Measurements from ENCODE around the gene ANTXRL.

Gene ANTXRL

DNA sequence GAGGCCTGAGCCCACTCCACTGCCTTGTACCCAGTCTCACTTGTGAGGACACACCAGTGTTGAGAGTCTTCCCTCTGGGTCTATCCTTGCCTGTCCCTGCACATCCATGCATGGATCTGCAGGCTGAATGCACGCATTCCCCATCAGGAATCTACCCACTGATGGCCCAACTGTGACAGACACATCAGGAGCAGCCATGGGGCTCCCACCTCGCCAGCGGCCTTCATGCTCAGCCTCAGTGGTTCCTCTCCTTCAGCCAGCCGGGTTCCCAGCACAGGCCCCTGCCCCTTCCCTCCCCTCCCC, 21.3 kb downstream of the ANTXRL start:
- no peak for DNase-seq (ENCODE audit: low read depth)

DNA sequence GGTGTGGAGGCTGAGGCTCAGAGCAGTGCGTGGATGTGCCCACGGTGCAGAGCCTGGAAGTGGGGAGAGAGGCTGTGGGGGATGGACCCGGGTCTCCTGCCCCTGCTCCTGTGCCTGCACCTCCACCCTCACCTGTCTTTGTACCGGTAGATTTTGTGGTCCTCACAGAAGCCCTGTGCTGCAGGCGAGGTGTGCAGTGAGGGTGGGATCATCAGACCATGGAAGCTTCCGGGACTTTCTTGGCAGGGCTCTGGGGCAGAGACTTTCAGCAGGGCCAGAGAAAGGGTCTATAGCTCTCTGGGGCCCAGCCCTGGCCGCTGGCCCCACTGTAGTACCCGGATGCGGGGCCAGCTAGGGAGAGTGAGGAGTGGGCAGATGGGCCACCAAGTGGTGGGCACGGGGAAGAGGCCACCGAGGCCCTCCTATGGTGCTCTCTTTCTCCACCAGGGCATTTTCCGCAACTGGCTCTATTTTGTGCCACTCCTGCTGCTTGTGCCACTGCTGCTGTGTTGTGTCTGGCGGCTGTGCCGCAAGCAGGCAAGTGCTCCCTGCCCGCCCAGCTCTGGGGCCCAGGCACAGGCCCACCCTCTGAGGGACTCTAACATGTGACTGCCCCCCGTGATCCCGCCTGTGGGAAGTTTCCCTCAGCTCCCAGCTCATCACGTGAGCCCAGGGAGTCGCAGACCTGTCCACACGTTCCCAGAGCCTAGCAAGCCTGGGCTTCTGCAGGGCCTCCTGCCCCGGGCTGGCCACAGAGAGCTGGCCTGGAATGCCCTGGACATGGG, 22.1 kb downstream of the ANTXRL start:
- no peak for DNase-seq (ENCODE audit: low read depth)

DNA sequence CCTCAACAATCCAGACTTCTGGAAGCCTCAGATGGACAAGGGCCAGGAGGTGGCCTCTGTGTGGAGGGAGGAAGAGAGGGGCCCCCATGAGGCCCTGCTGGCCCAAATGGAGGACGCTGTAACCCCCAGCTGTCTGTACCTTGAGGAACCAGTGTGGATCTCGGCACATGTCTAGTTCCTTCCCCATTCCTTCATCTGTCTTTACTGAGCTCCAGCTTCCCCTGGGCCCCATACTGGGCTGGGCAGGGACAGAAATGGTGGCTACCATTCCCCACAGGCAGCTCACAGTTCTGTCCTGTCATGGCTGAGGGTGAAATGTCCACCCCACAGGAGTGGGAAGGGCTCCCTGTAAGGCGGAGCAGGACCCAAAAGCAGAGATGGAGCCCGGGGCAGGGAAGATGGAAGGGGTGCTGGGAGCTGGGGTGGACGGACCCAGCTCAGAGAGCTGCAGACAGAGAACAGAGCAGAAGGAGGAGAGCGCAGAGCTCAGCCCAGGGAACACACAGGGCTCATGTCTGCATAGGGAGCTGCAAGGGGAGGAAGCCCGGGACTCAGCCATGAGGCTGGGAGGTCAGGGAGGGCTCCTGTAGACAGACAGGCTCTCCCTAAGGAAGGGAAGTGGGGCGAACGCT, 22.8 kb downstream of the ANTXRL start:
- DNase-seq (ENCODE audit: low read depth): no peak

DNA sequence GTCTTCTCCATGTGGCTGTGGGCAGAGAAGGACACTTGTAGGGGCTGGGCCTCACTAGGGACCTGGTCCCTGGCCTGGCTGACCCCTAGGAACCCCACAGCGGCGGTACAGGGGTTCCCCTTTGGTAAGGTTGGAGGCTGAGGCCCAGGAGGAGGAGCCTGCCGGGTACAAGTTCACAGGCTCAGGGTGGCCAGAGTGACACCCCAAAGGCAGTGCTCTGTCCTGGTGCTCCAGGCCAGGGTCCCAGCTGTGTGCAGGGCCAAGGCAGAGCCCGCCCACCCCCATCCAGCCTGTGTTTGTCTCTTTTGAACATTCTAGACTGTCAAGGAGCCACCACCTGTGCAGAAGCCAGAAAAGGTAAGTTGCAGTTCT, 23.3 kb downstream of the ANTXRL start:
- DNase-seq (ENCODE audit: low read depth): no peak

DNA sequence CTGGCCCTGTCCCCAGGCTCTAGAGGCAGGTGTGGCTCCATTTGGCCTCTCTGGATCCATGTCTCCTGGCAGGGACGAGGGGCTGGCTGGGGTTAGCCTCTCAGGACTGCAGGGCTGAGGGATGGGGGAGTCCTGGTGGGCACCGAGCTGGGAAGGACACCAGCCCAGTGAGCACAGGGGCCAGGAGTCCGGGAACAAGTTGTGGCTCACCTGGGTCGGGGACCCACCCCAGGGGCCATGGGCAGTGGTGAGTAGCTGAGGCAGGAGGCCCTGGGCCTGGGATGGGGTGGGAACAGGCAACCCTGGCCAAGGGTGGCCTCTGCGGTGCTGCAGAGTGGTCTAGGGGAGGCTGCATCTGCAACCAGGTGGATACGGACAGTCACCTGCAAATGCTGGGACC, 24.1 kb downstream of the ANTXRL start:
- no peak for DNase-seq (ENCODE audit: low read depth)

DNA sequence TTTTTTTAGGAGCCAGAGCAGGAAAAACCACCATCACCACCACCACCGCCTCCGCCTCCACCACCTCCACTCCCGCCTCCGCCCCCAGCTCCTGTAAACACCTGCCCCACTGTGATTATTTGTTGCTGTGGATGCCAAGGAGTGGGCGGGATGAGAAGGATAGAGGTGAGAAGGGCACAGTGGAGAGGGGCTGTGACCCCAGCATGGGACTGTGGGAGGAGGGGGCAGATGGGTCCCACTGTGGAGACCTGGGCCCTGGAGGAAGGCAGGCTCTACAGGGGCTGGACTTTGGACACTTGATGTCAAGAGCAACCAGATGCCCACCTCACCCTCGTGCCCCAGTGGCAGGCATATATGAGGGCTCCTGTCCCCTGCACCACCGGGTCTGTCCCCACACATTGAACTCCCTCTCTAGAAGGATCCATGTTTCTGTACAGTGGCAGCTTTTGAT, 24.7 kb downstream of the ANTXRL start:
- no peak for DNase-seq (ENCODE audit: low read depth)

DNA sequence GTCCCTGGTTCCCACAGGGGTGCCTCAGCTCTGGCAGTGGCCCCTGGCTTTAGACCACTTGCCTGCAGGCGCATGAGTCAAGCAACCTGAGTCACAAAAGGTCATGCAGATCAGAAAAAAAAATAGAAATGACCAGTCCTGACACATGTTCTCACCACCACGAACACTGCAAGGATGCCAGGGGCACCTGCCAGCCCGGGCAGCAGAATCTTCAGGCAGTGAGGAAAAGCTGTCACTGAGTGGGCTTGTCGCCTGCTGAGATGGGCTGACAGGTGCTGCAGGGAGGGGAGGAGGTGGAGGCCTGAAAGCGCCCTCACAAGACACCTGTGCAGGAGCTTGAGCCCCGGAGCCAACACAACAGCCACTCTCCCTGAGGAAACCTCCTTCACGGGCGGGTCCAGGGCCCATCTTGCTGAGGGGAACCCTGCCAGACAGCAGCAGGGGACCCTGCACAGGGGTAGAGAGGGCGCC, 25.2 kb downstream of the ANTXRL start:
- DNase-seq (ENCODE audit: low read depth): peak; percentile 1

DNA sequence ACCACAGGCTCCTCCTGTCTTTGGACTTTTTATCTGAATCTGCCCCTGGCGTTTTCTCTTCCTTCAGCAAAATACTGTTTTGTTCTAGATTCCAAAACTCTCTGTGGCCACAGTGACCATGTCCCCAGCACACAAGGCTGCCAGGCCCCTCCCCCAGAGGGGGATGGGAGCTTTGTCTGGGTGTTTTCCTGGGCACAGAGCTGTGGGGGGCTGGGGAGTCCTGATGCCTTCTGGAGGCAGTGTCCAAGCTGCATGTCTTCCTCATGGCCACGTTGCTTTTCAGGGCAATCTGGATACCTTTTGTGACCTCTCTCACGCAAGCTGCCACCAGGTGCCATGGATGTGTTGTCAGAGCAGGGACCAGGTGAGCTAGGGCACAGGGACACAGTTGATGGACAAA, 26.2 kb downstream of the ANTXRL start:
- no peak for DNase-seq (ENCODE audit: low read depth)

DNA sequence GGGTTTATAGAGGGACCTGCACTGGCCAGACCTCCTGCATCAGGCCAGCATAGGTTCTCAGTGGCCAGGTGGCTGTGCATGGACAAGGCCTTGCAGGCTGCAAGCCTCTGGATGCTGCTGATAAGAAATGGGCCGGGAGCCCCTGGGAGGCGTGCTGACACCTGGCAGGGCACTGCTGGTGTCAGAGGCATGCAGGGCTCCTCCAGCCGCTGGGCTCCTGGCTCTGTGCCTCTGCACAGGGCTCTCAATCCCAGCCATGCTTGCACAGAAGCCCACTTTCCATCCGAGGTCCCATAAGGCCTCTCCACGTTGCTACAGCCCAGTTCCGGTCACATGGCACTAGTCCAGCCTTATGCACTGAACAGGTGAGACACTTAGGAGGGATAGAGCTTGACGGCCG, 27.3 kb downstream of the ANTXRL start:
- no peak for DNase-seq (ENCODE audit: low read depth)

DNA sequence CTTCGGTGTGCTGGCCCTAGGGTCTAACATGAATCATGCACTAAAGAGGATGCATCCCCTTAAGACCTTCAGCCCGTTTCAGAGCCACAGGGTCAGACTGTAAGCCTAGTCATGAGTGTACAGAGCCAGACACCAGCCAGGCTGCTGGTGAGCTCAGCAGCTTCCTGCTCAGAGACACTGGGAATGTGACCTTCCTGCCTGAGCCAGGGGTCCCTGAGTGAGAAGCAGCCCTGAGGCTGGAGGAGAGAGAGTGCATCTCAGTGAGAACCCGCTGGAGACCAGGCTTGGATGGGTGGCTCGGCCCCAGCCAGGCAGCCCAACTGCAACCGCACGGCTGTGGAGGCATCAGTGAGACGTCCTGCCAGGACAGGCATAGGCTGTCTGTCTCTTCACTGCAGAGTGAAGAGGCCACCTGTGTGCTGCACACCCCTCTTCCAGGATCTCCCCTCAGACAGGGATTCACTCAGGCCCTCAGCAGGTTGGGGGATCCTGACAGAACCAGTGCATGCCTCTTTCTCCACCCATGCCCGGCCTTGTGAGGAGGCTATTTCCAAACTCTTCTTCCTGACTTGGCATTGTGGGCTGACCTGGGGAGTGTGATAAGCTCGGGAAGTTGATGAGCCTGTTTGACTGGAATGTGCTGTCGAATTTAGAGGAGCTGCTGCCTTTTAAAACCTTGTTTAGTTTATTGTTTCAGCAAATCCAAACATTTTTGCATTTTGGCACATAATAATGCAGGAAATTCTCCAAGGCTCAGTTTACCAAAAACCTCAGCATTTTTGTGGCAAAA, 28.5 kb downstream of the ANTXRL start:
- peak; percentile 2 for DNase-seq (ENCODE audit: low read depth)

DNA sequence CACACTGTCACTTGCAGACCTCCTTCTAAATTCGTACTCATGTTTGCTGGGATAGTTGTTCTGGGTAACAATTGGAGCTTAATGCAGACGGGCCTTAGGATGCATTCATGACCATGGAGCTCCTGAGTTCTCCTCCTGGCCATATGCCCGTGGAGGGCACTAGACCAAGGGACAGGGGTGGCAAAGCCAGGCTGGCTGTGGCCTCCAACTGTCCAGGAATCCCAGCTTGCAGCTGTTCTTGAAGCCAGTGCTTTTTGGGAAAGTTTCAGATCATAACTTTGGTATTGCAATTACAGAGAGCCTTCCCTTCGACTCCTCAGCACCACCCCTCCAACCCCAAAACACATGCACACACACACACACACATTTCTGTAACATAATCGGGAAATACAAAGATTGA, 30.6 kb downstream of the ANTXRL start:
- DNase-seq (ENCODE audit: low read depth): no peak

DNA sequence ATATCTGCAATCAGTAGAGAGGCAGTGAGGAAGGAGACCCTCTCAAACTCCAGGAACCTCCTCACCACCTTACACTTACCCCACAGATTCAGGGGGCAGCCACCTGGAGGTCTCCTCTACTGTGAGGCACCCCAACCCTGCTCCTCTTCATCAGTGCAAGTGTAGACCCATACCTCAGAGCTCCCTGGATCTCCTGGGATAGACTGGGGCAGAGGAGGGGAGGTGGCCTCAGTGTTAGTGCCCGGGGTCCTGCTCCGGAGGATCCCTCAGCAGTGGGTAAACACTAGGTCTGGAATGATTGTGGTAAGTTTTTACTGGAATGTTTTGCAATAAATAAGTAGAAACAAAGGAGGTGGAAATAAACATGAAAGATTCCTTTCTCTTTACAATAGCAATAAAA, 31.1 kb downstream of the ANTXRL start:
- DNase-seq (ENCODE audit: low read depth): no peak

DNA sequence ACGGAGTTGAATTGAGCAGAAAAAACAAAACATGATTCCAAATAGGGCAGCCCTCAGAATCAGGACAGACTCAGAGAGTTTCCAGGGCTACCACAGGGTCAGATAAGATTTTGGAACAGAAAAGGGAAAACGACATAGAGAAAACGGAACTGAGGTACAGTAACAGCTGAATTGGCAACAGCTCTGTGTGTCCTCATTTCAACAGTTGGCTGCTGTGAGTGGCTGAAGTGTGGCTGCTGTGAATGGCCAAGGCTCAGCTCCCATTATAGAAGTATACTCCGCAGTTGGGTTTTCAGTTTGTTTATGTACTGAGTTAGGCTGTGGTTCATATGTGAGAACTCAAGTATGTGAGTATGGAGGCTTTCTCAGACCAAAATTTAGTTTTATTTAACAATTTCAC, 32.0 kb downstream of the ANTXRL start:
- DNase-seq (ENCODE audit: low read depth): no peak

DNA sequence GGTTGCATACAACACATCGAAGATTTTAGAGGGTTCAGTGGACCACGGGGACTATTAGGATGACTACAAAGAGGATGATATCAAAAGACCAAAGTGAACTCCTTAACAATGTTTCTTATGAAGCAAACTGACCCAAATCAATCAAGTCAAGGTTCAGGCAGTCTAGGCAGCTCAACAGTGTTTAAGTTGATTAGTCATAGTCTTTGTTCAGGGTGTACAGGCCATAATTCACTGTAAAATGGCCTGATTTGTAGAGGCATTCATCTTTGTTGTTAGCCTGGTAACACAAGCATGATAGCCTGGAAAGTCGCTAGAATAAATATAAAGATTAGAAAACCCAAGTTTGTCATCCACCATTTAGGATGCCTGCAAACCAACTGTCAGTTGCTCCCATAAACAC, 32.6 kb downstream of the ANTXRL start:
- DNase-seq (ENCODE audit: low read depth): no peak

DNA sequence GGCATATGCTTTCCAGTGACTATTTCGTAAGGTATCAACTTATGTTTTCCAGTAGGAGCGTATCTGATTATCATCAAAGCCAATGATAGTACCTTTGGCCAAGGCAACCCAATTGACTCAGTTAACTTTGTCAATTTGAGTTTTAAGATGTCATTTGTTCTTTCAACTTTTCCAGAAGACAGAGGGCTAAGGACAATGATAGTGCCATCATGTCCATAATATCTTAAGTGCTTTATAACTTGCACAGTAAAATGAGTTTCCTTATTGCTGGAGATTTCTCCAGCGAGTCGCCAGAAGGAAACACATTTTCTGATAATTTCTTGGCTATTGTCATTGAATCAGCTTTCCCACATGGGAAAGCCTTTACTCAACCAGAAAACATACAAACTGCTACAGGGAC, 35.0 kb downstream of the ANTXRL start:
- DNase-seq (ENCODE audit: low read depth): no peak

DNA sequence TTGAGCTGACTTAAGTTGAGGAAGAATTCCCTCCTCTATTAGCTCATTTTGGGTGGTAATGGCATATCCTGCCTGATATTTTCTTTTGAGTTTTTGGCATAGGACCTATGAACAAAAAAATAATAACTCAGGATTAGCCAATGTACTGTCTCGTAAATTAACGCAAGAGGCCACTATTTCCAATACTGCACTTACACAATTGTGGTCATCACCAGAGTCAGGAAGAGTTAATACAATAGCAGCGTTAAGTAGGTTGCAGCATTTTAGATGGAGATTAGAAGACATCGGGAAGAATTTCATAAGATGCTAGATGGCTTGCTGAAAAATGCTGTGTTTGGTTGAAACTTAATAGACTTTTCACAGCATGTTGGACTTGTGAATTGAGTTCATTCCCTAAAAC, 36.4 kb downstream of the ANTXRL start:
- DNase-seq (ENCODE audit: low read depth): no peak

DNA sequence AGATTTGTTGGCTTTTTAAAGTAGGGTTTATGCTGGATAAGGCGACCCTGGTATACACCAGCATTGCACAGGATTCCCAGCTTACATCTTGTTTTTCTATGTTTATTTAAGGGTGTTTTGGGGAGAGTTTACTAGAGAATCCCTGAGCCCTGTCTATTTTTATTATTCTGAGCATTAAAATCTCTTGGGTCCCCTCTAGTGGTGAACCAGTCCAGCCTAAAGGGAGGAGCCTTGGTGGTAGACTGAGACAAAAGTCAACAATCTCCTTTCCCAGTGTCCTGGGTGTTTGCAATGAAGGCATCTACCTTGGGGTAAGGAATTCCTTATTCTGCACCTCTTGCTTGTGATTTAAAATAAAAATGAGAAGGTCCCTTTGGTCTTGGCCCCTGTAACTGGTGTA, 38.2 kb downstream of the ANTXRL start:
- no peak for DNase-seq (ENCODE audit: low read depth)

DNA sequence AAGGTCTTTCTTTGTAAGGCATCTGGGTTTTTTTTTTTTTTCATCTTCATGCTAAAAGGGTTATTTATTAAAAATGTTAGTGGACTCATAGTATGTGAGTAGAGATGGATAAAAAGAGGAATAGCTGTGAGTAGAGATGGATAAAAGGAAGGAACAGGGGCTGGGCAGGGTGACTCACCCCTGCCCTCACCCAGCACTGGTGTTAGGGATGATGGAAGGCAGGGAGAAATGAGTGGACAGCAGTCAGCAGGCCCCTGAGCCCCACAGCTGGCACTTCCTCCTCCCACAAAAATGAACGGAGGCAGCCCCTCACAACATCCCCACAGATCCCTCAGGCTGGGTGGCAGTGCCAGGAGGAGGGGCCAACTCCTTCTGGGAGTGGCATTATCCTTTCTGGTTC, 39.3 kb downstream of the ANTXRL start:
- no peak for DNase-seq (ENCODE audit: low read depth)

DNA sequence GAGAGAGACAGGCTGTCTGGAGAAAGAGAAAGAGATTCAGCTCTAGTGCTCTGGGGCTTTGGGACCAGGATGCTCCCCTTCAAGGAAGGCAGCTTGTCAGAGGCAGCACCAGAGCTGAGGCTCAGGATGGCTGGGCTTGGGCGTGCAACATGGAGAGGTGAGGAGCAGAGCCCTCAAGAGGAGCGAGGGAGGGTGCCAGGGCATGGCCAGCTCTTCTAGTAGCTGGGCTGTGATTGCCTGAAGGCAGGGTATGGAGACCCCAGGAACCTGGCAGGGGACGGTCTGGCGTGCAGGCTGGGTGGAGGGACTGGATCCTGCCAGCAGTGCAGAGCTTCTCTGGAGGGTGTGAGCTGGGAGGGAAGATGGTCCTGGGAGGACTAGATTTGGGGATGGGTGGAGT, 40.2 kb downstream of the ANTXRL start:
- no peak for DNase-seq (ENCODE audit: low read depth)

DNA sequence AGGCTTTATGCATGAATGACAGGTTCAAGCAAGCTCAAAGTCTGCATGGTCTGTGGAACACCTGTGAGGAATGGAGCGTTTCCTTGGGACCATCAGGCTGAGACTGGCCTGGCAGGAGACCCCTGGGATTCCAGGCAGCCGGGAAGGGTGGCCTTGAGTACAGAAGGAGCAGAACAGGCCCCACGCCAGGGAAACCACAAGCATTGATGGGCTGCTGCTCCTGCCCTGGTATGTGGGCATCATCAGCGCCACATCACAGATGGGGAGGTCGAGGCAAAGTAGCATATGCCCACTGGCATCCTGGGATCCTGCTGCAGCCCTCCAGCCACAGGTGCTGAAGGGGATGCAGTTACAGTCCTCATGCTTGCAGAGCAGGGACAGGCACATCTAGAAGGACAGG, 40.9 kb downstream of the ANTXRL start:
- DNase-seq (ENCODE audit: low read depth): no peak

DNA sequence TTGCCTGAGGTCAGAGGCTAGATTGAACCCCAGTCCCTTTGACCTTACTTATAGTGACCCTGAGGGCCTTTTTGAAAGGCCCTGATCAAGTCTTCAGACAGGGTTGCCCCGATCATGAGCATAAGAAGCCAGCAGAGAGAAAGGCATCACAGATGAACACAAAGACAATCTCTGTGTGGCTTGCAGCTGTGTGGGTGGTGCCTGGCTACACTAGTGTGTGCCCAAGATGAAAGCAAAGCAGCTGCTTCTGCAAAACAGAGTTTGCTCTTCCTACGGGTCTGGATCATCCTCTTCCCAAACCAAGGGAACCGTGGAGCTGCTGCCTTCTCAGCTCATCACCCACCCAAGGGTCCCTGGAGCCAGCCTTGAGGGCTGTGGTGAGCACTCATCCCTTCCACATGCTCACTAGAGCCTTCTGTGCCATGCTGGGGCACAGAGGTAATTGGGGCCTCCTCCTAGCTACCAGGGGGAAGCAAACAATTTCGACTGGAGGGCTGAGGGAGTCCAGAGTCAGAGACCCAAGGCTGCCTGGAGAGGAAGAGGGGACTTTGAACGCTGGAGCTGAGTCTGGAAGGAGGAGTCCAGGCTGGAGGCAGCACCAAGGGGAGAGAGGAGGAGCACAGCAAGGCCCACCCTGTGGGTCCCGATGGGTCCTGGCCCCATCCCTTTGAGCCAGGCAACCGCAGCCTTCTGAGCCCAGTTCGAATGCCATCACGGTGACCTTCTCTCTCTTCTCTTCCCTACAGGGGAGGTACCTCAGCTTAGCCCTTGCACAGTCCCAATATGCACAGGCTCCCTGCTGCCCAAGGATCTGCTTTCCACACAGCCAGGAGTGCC, 42.3 kb downstream of the ANTXRL start:
- DNase-seq (ENCODE audit: low read depth): no peak

DNA sequence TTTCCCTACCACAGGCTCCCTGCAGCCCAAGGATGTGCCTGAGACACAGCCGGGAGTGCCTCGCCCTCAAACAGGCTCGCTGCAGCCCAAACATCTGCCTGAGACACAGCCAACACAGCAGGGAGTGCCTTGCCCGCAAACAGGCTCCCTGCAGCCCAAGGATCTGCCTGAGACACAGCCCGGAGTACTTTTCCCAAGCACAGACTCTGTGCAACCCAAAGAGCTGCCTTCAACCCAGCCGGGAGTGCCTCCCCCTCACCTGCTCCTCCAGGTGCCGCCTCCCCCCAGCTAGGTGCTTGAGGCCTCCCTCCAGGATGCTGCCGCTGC, 42.9 kb downstream of the ANTXRL start:
- no peak for DNase-seq (ENCODE audit: low read depth)

DNA sequence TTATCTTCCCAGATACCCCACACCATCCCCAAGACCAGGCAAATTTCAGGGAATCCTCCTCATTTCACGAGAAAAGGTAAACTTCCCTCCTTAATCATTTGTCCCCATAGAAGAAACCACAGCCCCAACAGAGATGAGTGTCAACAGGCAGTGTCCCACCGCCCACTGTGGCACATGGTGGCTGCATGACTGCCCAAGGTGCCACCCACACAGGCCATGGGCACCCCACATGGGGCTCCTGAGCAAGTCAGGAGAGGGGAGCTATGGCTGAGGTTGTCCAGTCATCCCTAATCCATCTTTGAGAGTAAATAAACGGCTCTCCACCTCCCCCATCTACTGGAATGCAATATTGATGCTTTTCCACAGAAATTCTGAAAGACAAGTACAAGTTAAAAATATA, 44.1 kb downstream of the ANTXRL start:
- DNase-seq (ENCODE audit: low read depth): no peak
